Right hindlimb (tissue), 1 donor: ENCODE measurements around the gene ZNF611.
"Not testable (repeated sequence)": the region's sequence is repeated elsewhere in the genome, so short reads cannot be mapped to it uniquely, and the experiment has no call there.

ENCODE experiments used
- DNase-seq: peaks from one replicate; pipeline ENCODE4 v3.0.0-alpha.2; 2018

ZNF611 gene

DNA sequence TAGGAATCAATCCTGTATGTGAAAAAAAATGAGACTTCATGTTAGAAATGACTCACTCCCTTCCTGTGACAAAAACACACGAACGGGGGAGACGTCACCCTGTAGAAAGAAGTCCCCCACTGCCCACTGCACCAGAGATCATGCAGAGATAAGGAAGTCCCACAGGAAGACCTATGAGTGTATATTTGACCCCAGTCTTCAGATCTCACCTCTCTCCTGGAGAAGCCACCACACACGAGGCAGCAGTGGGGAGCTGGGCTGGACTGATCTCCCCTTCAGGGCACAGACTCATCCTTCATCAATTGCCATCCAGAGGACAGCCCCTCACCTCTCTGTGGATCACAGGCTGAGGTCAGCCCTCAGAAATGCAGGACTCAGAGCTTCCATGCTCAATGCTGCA, 18.9 kb downstream of the ZNF611 start:
- DNase-seq: not testable (repeated sequence)

- DNase-seq: not testable (repeated sequence)
Observed at GRCh38 chr19:52715330-52715729, 19.5 kb downstream of the ZNF611 start.

DNA sequence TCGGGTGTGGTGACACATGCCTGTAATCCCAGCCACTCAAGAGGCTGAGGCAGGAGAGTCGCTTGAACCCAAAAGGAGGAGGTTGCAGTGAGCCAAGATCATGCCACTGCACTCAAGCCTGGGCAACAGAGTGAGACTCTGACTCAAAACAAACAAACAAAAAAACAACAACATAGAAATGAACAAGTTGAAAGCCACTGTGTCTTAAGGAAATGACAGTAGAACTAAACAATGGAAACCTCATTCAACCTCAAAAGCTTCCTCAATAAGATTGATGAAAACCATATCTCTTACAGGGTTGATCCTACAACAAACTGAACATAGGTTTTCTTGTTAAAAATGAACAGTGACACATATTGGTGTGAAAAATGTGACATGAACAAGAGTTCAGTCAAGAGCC, 21.8 kb downstream of the ZNF611 start:
- DNase-seq: not testable (repeated sequence)

DNA sequence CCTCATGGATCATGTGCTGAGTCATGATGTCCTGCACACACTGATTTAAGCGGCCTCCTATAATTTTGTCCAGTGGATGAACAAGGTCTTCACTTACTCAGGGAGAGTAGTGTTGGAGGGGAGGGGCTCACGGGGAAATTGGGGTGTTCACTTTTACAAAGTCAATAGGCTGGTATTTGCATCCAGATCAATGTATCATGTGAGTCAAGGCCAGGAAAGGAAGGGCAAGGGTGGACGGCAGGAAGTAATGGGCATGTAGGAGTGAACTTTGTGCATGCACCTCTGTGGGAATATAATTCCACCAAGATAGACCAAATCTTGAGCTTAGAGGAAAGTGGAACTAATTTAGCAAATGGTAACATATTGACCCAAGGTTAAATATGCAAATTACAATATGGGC, 23.2 kb downstream of the ZNF611 start:
- DNase-seq: not testable (repeated sequence)

DNA sequence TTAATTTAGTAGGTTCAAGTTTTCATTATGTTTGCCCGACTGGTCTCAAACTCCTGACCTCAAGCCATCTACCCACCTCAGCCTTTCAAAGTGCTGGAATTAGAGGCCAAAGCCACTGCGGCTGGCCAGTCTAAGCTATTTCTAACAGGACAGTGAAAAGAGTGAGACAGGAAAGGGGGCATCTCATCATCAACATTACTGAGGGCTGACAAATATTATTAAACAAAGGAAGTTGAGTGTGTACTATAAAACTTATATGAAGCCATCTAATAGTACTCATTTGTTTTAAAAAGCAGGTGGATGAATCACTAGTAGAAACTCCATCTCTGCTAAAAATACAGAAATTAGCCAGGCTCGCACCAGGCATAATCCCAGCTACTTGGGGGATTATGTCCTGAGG, 24.3 kb downstream of the ZNF611 start:
- no peak for DNase-seq

DNA sequence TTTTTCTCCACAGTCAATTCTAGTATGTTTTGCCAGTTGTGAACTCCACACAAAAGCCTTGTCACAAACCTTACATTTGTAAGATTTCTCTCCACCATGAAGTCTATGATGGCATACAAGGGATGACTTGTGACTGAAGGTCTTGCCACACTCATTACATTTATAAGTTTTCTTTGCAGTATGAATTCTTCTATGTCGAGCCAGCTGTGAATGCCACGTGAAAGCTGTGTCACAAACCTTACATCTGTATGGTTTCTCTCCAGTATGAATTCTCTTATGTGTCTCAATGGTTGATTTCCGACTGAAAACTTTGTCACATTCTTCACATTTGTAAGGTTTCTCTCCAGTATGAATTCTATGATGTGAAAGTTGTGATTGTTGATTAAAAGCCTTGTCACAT, 29.2 kb downstream of the ZNF611 start:
- DNase-seq: not testable (repeated sequence)

- no peak for DNase-seq
Observed at GRCh38 chr19:52703917-52704316, 30.9 kb downstream of the ZNF611 start.

DNA sequence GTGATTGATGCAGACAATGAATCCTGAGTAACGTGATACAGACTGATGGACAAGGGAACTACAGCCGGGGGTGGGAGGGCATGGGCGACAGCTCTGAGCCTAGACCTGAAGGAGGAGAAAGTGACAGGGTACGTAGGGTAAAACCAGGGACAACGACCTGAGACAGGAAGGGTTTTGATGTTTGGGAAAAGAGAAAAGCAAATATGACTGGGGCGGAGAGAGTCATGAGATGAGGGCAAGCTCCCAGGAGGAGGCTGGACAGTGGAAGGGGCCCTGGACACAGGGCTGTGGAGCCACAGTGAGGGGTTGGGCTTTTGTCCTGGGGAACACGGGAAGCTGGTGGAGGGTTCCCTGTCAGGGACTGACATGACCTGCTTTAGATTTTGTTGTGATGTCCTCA, 34.2 kb downstream of the ZNF611 start:
- no peak for DNase-seq

GRCh38 chr19:52699555-52699954, 35.3 kb downstream of the ZNF611 start:
- peak; percentile 27 for DNase-seq

DNA sequence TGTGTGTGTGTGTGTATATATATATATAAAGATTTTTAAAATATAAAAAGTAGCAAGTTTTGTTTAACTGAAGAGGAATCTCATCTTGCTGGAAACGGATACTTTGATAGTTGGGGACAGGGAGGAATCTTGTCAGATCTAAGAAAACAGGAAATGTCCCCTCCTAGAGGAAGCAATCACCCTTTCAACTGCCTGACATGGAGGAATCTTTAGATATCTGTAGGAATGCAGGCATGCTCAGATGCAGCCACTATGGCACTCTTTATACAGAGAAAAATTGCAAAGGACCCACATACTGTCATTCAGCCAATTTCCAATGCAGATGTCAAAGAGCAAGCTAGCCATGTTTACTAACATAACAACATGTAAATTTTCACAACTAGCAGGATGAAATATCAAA, 38.8 kb downstream of the ZNF611 start:
- DNase-seq: no peak

- no peak for DNase-seq
Observed at GRCh38 chr19:52694921-52695320, 39.9 kb downstream of the ZNF611 start.

GRCh38 chr19:52694281-52694680, 40.6 kb downstream of the ZNF611 start:
- not testable (repeated sequence) for DNase-seq

- no peak for DNase-seq
Observed at GRCh38 chr19:52692431-52693008, 42.3 kb downstream of the ZNF611 start.

GRCh38 chr19:52691737-52692136, 43.1 kb downstream of the ZNF611 start:
- DNase-seq: no peak

DNA sequence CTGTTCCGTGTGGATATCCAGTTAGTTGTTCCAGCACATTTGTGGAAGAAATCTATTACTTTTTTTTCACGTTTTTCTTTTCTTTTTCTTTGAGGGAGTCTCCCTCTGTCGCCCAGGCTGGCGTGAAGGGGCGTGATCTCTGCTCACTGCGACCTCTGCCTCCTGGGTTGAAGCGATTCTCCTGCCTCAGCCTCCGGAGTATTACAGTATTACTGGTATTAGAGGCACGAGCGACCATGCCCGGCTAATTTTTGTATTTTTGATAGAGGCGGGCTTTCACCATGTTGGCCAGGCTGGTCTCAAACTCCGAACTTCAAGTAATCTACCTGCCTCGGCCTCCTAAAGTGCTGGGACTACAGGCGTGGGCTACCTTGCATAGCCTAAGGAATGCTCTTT, 43.6 kb downstream of the ZNF611 start:
- DNase-seq: no peak

DNA sequence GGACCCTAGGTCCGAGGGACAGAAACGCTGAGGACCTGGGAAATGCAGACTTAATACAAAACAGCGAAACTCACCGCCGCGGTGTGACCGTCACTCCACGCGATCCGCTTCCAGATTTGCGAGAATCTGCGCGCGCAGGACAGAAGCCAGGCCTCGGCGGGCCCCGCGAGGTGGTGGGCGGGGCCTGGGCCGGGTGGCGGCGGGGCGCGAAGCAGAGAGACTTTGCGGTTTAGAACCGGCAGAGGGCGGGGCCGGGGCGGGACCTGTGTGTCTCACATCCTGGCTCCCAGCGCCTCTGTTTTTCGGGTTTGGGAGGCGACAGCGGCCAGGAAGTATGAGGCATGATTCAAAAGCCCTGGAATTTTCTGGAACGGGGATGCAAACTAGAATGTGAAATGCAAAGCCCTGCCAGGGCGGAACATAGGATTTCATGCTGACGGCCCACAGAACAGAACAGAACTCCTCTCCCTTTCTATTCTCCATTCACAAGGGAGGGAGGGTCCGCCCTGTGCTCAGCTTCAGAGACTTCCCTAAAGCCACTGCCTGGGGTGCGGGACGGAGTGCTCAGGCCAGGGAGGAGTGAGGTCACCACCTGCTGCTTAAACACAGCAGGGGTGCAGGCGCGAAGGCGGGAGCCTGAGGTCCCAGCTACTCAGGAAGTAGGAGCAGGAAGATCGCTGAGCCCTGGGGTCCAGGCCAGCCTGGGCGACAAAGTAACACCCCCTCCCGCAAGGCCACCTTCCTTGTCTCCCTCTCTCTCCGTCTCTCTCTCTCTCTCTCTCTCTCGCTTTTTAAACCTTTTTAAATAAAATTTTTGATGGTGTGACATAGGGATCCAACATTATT, 44.3 kb downstream of the ZNF611 start:
- DNase-seq: peak; percentile 97

DNA sequence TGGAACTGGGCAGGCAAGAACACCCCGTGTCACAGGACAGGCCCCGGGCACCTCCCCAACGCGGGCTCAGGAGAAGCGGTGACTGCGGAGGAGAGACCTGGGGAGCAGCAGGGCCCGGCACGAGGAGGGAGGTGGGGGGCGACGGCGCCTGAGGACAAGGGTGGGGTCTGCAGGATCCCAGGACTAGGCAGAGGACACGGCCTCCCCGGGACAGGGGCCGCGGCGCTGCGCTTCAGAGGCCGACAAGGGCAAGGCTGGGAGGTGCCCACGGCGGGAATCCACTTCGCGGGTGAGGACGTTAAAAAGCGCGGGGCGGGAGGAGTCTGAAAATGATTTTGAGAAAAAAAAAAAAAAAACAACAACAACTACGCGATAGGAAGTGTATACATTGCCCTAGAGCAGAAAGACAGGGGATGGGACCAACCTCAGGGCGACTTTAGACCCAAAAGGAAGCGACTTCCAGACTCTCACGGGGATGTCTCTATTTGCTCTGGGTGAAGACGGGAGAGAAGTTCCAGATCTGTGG, 44.9 kb downstream of the ZNF611 start:
- DNase-seq: peak; percentile 64

DNA sequence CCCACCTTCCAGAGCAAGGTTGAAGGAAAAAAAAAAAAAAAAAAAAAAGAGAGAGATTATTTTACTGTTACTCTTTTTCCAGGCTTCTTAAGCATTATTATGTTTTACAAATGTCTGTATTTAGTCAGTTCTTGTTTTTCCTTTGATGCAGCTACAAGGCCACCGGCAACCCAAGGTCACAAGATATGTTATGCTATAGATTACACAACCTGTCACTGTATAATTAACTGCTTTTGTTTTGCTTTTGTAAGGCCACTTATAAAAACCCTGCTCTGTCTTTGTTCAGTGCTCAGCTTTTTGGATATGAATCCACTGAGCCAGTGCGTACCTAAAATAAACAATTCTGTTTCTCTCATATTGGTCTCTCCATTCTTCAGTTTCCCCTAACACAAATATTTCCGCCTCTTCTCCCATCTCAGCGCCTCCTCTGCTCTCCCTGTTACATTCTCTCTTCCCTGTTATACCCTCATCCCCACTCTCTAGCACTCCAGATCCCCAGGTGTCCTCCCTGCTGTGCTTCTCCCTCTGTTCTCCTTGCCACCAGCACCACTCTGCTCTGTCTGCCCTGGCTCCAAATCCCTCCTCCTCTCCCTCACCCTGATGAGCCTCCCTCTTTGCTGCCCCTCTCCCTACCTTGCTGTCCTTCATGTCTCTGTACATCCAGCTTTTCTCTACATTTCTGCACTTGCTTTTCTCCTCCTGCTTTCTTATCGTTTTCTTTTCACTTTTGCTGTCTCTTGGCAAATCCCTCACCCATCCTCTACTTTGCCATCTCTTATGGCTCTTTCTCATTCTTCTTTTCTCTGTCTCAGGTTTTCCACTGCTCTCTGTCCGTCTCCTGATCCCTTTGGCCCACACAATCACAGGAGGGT, 45.7 kb downstream of the ZNF611 start:
- DNase-seq: not testable (repeated sequence)

DNA sequence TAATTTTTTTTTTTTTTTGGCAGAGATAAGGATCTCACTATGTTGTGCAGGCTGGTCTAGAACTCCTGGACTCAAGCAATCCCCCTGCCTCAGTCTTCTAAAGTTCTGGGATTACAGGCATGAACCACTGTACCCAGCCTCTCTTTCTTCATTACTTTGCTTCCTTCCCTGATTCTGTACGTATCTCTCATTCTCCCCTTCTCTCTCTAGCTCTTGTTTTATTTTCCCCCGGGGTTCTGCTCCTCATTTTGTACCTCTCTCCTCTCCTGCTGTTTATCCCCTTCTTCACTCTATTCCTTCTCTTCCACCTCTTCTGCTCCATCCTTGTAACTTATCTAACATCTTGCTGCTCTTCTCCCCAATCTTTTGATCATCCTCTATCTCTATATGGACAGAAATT, 46.5 kb downstream of the ZNF611 start:
- no peak for DNase-seq

DNA sequence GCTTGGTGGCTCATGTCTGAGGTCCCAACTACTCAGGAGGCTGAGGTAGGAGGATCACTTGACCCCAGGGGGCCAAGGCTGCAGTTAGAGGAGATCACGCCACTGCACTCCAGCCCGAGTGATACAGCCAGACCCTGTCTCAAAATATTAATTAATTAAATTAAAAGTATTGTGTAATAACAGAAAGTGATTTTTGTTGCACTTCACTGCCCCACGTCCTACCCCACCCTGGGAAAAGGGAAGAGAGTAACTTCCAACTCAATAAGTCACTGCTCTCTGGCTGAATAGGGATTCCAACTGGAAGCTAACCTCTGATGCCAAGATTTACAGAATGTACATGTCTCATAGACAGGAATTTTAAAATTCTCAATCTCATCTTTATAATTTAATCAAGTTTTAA, 47.2 kb downstream of the ZNF611 start:
- DNase-seq: no peak

- DNase-seq: no peak
Observed at GRCh38 chr19:52685811-52686210, 49.0 kb downstream of the ZNF611 start.

GRCh38 chr19:52681216-52681615, 53.6 kb downstream of the ZNF611 start:
- DNase-seq: not testable (repeated sequence)

DNA sequence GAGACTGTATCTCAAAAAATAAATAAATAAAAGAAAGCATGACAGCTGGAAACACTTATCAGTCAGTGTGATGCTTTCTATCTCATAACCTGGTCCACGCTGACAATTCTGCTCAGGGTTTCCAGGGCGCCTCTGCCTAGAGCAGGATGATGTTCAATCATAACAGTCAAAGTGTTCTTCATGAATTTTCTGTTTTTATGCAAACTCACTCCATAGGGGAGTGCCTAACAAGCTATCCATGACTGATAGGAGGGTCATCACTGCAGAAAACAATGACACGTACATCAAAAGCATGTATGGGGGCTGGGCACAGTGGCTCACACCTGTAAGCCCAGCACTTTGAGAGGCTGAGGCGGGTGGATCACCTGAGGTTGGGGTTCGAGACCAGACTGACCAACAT, 55.2 kb downstream of the ZNF611 start:
- DNase-seq: no peak
